Endothelial cell of umbilical vein (primary cell): ENCODE data around the gene PALB2. TPM values are rescaled to one million over a fixed set of nuclear protein-coding genes. Genes with fewer than 3 reads are reported as not detected.
A peak's percentile ranks its signal among the peaks of the same experiment; 100 is the strongest.

Source experiments
- BruUV-seq: library from RNA; stranded (reverse); fragments of 400-500 nt; replicated peaks from 2 replicates; lab custom pipeline; 2021; lab: Mats Ljungman, UMichigan
- CTCF ChIA-PET: fragments of 300-600, 350-600 bp; sonication (Branson Sonifier 250); formaldehyde crosslinking; loops from one replicate; lab custom pipeline; 2021; ENCODE audit warnings: antibody characterized with exemption, inconsistent platforms; lab: Charles Lee
- POLR2A ChIA-PET: fragments of 300-600, 350-600 bp; sonication (Branson Sonifier 250); formaldehyde crosslinking; loops from one replicate; lab custom pipeline; 2021; ENCODE audit warnings: antibody characterized with exemption, inconsistent platforms; lab: Charles Lee
- DNase-seq: peaks from one replicate; pipeline ENCODE4 v3.0.0-alpha.2; 2011; ENCODE audit warnings: low read depth, low spot score
- FAIRE-seq: peaks from 2 replicates; lab custom pipeline; 2011; peaks lifted over from hg19 to GRCh38; lab: Jason Lieb, UNC
- H2AFZ ChIP-seq: 2 replicates; pipeline ENCODE4 v1.6.0; 2012; ENCODE audit warnings: low read depth, low read length, control low read depth, inconsistent platforms
- H3K27ac ChIP-seq: 2 replicates; pipeline ENCODE4 v1.5.1; 2011; ENCODE audit warnings: low read depth, mild to moderate bottlenecking, control low read depth, low read length, moderate library complexity; ENCODE audit not compliant: insufficient read depth
- H3K27me3 ChIP-seq, 2 experiments: 2 replicates each; pipeline versions ENCODE4 v1.6.0 to v1.6.1; 2011; ENCODE audit warnings: low read length in 2 of 2, mixed read lengths in 1 of 2; ENCODE audit not compliant: control insufficient read depth in 2 of 2, insufficient read depth in 2 of 2
- H3K36me3 ChIP-seq, 2 experiments: 2 replicates in 1 of 2; 3 replicates in 1 of 2; pipeline ENCODE4 v1.5.1; 2011; ENCODE audit warnings: low read length in 2 of 2, mild to moderate bottlenecking in 1 of 2, moderate library complexity in 1 of 2; ENCODE audit not compliant: control insufficient read depth in 2 of 2, insufficient read depth in 2 of 2; ENCODE audit errors: extremely low read depth in 1 of 2
- H3K4me1 ChIP-seq: 3 replicates; pipeline ENCODE4 v1.5.1; 2011; ENCODE audit warnings: mild to moderate bottlenecking, low read length; ENCODE audit not compliant: control insufficient read depth, insufficient read depth; ENCODE audit errors: extremely low read depth
- H3K4me2 ChIP-seq: 2 replicates; pipeline ENCODE4 v1.6.1; 2011; ENCODE audit warnings: low read length, control low read depth, mixed read lengths; ENCODE audit not compliant: insufficient read depth
- H3K4me3 ChIP-seq, 3 experiments: fragments of 200-600 bp in 1 of 3; sonication (generic), shearing (Covaris generic) in 1 of 3; replicated peaks in 1 of 3; 2 replicates each; pipeline ENCODE4 v1.5.1; 2011 to 2016; ENCODE audit warnings: control low read depth in 3 of 3, low read length in 3 of 3, mild to moderate bottlenecking in 2 of 3, inconsistent platforms in 1 of 3, low read depth in 1 of 3, moderate library complexity in 1 of 3; ENCODE audit not compliant: insufficient read depth in 1 of 3
- H3K79me2 ChIP-seq: 2 replicates; pipeline ENCODE4 v1.6.0; 2012; ENCODE audit warnings: low read length, inconsistent platforms; ENCODE audit not compliant: control insufficient read depth, insufficient read depth
- H3K9ac ChIP-seq: replicated peaks from 2 replicates; pipeline ENCODE3; 2011; ENCODE audit warnings: low read length, control low read depth; ENCODE audit not compliant: insufficient read depth; ENCODE audit errors: extremely low read depth
- H3K9me1 ChIP-seq: replicated peaks from 3 replicates; pipeline ENCODE4 v1.6.0; 2011; ENCODE audit warnings: mild to moderate bottlenecking, low read length; ENCODE audit not compliant: control insufficient read depth, insufficient read depth; ENCODE audit errors: extremely low read depth
- H3K9me3 ChIP-seq: replicated peaks from 2 replicates; pipeline ENCODE4 v1.5.1; 2012; ENCODE audit warnings: low read length, inconsistent platforms; ENCODE audit not compliant: control insufficient read depth, insufficient read depth
- H4K20me1 ChIP-seq: replicated peaks from 2 replicates; pipeline ENCODE3; 2011; ENCODE audit warnings: mild to moderate bottlenecking, low read length; ENCODE audit not compliant: control insufficient read depth, insufficient read depth; ENCODE audit errors: extremely low read depth
- FOS ChIP-seq: IDR thresholded peaks from 2 replicates; pipeline ENCODE4 v1.6.1; 2011; ENCODE audit warnings: mild to moderate bottlenecking, low read length, moderate library complexity, borderline replicate concordance; ENCODE audit not compliant: insufficient read depth
- GATA2 ChIP-seq: IDR thresholded peaks from 2 replicates; pipeline ENCODE4 v1.7.0; 2011; ENCODE audit warnings: low read depth, mild to moderate bottlenecking, moderate library complexity, mixed read lengths, low read length; ENCODE audit not compliant: insufficient read length, insufficient read depth
- JUN ChIP-seq: IDR thresholded peaks from 2 replicates; pipeline ENCODE4 v1.6.1; 2011; ENCODE audit warnings: borderline replicate concordance, low read depth; ENCODE audit not compliant: insufficient read length, insufficient read depth
- dilution Hi-C: fragments of 300-500 bp; cut with MboI; formaldehyde crosslinking; loops from one replicate; pipeline ENCODE4 v1.15.0; 2019; ENCODE audit warnings: low sequenced_read_pairs; ENCODE audit not compliant: extremely low pct_ligation_motif_present
- intact Hi-C: fragments of 100-400 bp; cut with micrococcal nuclease; formaldehyde crosslinking; loops from one replicate; pipeline ENCODE4 v1.10.0; 2022
- polyA plus RNA-seq, 4 experiments: library from polyadenylated mRNA; depleted of rRNA in 3 of 4; stranded (reverse) in 3 of 4; unstranded in 1 of 4; fragments of >200 nt; gene quantifications; 2 replicates each; pipeline versions ENCODE4 v1.2.1 to v1.2.3, GENCODE V29; 2011 to 2012; ENCODE audit warnings: missing spikeins in 1 of 4
- total RNA-seq: library from RNA; stranded (reverse); gene quantifications from 2 replicates; pipeline ENCODE4 v1.2.3, GENCODE V29; 2021
- TF ChIP-seq, protein P1 (sequence below), 2 donors: IDR thresholded peaks; 1 replicate in 1 of 2; 2 replicates in 1 of 2; pipeline ENCODE4 v1.5.1; 2011; ENCODE audit warnings: low read length in 2 of 2, mild to moderate bottlenecking in 2 of 2, moderate library complexity in 2 of 2, control low read depth in 1 of 2, inconsistent platforms in 1 of 2, low read depth in 1 of 2; ENCODE audit not compliant: insufficient read depth in 1 of 2; ENCODE audit errors: extremely low read depth in 1 of 2

The PALB2 gene
- total and polyA plus RNA-seq, 2 donors (not counting 3 experiments of a cell fraction or from before 2014, with no cell fraction given) = 5.1 to 15.6 TPM

DNA sequence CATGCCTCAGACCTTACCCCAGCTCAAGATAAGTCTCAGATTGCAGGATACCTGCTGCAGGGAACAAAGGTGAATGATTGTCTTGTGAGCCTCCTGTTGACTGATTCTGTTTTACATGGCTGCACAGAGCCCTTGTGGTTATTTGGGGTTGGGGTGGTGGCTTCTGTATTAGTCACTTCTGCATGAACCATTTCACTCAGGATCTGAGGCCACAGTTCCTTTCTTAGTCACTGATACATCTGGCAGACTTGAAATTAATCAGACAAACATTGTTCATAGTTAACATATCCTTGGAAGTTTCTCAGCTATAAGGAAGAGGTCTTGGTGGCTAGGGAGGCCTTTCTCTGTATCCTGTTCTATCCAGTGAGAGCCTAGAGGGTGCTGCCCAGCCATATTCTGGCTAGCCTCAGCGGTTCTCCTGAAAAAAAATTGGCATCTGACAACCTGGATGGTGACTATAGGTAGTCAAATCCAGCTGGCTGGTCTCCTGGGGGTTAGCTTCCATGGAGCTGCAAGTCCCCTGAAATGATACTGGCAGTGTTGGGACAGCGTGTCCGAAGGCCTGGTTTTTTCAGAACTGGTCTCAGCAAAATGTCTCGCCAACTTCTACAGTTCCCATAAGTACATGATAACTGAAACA, 29.1 kb upstream of the PALB2 start:
- BruUV-seq = no TSS peak
- TF ChIP-seq FOS = peak; percentile 87
- TF ChIP-seq, protein P1, sequence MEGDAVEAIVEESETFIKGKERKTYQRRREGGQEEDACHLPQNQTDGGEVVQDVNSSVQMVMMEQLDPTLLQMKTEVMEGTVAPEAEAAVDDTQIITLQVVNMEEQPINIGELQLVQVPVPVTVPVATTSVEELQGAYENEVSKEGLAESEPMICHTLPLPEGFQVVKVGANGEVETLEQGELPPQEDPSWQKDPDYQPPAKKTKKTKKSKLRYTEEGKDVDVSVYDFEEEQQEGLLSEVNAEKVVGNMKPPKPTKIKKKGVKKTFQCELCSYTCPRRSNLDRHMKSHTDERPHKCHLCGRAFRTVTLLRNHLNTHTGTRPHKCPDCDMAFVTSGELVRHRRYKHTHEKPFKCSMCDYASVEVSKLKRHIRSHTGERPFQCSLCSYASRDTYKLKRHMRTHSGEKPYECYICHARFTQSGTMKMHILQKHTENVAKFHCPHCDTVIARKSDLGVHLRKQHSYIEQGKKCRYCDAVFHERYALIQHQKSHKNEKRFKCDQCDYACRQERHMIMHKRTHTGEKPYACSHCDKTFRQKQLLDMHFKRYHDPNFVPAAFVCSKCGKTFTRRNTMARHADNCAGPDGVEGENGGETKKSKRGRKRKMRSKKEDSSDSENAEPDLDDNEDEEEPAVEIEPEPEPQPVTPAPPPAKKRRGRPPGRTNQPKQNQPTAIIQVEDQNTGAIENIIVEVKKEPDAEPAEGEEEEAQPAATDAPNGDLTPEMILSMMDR (IDR thresholded peaks at IDR 0.05; ENCODE audit: extremely low read depth in 1 of 2, insufficient read depth in 1 of 2, low read depth in 1 of 2, low read length in 2 of 2) = no peak
- TF ChIP-seq GATA2 = peak; percentile 40
- TF ChIP-seq JUN = peak; percentile 11
- H2AFZ ChIP-seq = no peak overlapping the region
- no peaks in the 10 kb centered on the region for H3K27me3 ChIP-seq
- ChIA-PET CTCF (interaction anchor here (0.6 to 2.7 kb wide), 3 partner anchors 8 to 340 kb away, joined by 3 to 11 read pairs (median 6); partner anchors contain the start of gene PLK1), POLR2A (no interaction called here)
- H3K79me2 ChIP-seq = peaks cover 5% of the 10 kb centered on the region
- no peaks in the 10 kb centered on the region for H3K9me3 ChIP-seq
- peak overlapping the region; percentile 56 for H3K27ac ChIP-seq
- no peak overlapping the region for H3K4me2 ChIP-seq
- intact Hi-C loops (no loop called here), dilution Hi-C loops (no loop called here)
- no peak overlapping the region for H3K9ac ChIP-seq
- no peak overlapping the region for H3K4me3 ChIP-seq
- peaks cover 20% of the 10 kb centered on the region for H3K4me1 ChIP-seq
- no peaks in the 10 kb centered on the region for H3K9me1 ChIP-seq
- peaks cover 24 to 41% of the 10 kb centered on the region in 2 experiments for H3K36me3 ChIP-seq
- DNase-seq (peak; percentile 48), FAIRE-seq (peak; percentile 90)
- H4K20me1 ChIP-seq = no peaks in the 10 kb centered on the region
